HG03196 (cell line): ENCODE measurements around the gene ZNF701.
"Not testable (repeated sequence)": the region's sequence is repeated elsewhere in the genome, so short reads cannot be mapped to it uniquely, and the experiment has no call there.

ENCODE experiments used
- ATAC-seq: cut with Tn5 transposase; IDR thresholded peaks from one replicate; pipeline ENCODE4 v1.9.1; 2021; ENCODE audit not compliant: unreplicated experiment

The ZNF701 gene

GRCh38 chr19:52566121-52566520 lies 4.0 kb upstream of the ZNF701 start:
- no peak for ATAC-seq

DNA sequence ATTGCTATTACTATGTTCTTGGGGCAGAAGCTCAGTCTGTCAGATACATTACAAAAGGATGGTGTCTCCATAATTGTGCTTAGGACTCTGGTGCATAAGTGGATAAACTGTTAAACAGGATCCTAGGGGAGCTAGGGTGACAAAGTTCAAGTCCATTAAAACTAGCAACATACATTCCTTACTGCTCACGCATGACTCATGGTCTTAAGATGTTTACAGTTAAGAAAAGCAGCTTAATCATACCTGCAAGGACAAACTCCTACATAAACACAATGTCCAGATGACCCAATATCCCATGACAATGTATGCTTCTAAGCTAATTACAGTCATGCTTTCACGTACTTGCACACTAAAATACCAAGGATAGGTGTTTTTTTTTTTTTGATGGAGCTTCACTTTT lies 3.5 kb upstream of the ZNF701 start:
- ATAC-seq = no peak

- no peak for ATAC-seq
Observed at GRCh38 chr19:52567921-52568320, 2.2 kb upstream of the ZNF701 start.

- ATAC-seq = not testable (repeated sequence)
Observed at GRCh38 chr19:52569638-52569999, 468 bp upstream of the ZNF701 start.

- ATAC-seq = no peak
Observed at GRCh38 chr19:52584736-52585440, 14.8 kb downstream of the ZNF701 start.

GRCh38 chr19:52585604-52586003 lies 15.5 kb downstream of the ZNF701 start:
- ATAC-seq = no peak

- no peak for ATAC-seq
Observed at GRCh38 chr19:52590728-52591127, 20.6 kb downstream of the ZNF701 start.

- no peak for ATAC-seq
Observed at GRCh38 chr19:52592301-52592700, 22.2 kb downstream of the ZNF701 start.

DNA sequence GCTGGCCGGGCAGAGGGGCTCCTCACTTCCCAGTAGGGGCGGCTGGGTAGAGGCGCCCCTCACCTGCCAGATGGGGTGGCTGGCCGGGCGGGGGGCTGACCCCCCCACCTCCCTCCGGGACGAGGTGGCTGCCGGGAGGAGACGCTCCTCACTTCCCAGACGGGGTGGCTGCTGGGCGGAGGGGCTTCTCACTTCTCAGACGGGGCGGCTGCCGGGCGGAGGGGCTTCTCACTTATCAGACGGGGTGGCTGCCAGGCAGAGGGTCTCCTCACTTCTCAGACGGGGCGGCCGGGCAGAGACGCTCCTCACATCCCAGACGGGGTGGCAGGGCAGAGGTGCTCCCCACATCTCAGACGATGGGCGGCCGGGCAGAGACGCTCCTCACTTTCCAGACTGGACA lies 23.4 kb downstream of the ZNF701 start:
- ATAC-seq = not testable (repeated sequence)

- ATAC-seq = no peak
Observed at GRCh38 chr19:52599241-52599640, 29.2 kb downstream of the ZNF701 start.

DNA sequence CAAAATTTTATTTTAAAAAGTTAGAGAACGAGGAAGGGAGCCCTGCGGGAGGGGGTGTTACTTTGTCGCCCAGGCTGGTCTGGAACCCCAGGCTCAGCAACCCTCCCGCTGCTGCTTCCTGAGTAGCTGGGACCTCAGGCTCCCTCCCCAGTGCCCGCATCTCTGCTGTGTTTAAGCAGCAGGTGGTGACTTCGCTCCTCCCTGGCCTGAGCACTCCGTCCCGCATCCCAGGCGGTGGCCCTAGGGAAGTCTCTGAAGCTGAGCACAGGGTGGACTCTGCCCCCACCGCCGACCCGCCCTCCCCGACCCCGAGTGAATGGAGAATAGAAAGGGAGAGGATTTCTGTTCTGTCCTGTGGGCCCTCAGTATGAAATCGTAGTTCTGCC lies 30.5 kb downstream of the ZNF701 start:
- no peak for ATAC-seq

DNA sequence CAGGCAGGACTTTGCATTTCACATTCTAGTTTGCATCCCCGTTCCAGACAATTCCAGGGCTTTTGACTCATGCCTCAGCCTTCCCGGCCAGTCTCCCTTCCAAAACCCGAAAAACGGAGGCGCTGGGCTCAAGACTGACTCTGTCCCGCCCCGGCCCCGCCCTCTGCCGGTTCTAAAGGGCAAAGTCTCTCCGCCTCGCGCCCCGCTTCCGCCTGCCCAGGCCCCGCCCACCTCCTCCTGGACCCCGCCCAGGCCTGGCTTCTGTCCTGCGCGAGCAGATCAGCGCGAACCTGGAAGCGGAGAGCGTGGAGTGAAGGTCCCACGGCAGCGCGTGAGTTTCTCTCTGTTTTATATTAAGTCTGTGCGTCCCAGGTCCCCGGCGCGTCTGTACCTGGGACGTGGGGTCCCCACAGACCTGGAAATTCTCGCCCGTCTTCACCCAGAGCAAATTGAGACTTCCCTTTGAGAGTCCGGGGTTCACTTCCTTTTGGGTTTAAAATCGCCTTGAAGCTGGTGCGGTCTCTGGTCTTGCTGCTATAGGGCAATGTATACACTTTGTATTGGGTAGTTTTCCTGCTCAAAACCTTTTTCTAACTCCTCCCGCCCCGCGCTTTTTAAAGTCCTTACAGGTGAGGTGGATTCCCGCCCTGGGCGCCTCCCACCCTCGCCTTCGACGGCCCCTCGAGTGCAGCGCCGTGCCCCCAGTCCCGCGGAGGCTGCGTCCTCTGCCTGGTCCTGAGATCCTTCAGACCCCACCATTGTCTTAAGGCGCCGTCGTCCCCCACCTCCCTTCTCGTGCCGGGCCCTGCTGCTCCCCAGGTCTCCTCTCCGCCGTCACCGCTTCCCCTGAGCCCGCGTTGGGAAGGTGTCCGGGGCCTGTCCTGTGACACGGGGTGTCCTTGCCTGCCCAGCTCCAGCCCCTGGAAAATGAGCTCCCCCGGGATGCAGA lies 31.2 kb downstream of the ZNF701 start:
- peak; percentile 77 for ATAC-seq

GRCh38 chr19:52601974-52602366 lies 31.9 kb downstream of the ZNF701 start:
- not testable (repeated sequence) for ATAC-seq

DNA sequence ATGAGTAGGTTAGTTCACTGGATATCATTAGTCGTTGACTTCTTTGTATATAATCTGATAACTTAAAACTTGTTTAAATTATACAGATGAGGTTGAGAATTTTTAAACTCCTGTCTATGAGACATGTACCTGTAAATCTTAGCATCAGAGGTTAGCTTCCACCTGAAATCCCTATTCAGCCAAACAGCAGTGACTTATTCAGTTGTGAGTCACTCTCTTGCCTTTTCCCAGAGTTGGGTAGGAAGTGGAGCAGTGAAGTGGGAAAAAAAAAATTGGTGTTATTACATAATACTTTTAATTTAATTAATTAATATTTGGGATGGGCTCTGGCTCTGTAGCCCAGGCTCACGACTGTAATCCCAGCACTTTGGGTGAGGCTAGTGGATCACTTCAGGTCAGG lies 32.9 kb downstream of the ZNF701 start:
- no peak for ATAC-seq

DNA sequence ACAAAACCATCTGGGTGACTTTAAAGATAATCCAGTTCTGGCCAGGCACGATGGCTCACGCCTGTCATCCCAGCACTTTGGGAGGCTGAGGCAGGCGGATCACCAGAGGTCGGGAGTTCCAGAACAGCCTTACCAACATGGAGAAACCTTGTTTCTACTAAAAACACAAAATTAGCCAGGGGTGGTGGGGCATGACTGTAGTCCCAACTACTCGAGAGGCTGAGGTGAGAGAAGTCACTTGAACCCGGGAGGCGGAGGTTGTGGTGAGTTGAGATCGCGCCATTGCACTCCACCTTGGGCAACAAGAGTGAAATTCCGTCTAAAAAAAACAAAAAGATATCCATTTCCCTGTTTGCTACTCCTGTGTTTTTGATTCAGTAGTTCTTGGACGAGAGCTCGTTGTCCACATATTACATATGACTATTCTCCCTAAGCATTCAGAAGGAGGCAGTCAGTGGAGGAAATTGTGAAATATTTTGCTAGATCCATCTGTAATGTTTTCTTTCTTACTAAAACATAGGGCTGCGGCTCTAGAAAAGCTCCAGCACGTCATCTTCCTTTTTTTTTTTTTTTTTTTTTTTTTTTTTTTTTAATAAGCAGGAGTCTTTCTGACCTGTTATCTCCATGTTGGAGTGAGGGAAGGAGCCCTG lies 33.6 kb downstream of the ZNF701 start:
- ATAC-seq = no peak

DNA sequence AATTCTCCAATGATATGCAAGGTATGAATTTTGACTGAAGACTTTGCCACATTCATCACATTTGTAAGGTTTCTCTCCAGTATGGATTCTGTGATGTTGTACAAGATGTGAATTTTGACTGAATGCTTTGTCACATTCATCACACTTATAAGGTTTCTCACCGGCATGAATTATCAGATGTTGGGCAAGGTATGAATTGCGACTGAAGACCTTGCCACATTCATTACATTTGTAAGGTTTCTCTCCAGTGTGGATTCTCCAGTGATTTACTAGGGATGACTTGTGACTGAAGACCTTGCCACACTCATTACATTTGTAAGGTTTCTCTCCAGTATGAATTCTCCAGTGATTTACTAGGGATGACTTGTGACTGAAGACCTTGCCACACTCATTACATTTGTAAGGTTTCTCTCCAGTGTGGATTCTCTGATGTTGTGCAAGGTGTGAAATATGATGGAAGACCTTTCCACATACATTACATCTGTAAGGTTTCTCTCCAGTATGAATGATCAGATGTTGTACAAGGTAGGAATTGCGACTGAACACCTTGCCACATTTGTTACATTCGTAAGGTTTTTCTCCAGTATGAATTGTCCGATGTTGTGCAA lies 43.3 kb downstream of the ZNF701 start:
- no peak for ATAC-seq

DNA sequence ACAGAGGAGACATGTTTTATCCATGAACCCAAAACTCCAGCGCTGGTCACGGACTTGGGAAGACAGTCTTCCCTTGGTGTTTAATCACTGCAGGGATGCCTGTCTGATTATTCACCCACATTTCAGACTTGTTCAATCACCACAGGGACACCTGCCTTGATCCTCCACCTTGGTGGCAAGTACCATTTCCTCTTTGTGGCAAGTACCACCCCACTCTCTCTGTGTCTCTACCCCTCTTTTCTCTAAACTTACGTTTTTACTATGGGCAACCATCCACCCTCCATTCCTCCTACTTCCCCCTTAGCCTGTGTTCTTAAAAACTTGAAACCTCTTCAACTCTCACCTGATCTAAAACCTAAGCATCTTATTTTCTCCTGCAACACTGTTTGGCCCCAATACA lies 51.3 kb downstream of the ZNF701 start:
- no peak for ATAC-seq

DNA sequence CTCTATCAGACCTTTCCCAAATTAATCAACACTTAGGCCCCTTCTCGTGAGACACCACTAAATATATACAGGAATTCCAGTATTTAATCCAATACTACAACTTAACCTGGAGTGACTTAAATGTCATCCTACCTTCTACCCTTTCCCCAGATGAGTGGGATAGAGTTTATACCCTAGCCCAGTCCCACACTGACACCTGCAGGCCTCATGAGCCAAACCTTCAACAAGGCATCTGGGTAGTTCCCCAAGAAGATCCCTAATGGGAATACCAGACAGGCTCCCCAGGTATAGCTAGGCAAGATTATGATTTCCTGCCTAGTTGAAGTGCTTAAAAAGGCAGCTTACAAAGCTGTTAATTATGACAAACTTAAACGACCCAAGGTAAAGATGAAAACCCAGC lies 52.2 kb downstream of the ZNF701 start:
- no peak for ATAC-seq

- ATAC-seq = no peak
Observed at GRCh38 chr19:52626915-52627314, 56.8 kb downstream of the ZNF701 start.

- ATAC-seq = not testable (repeated sequence)
Observed at GRCh38 chr19:52627441-52627840, 57.4 kb downstream of the ZNF701 start.

- ATAC-seq = no peak
Observed at GRCh38 chr19:52635786-52636570, 65.9 kb downstream of the ZNF701 start.
